Measurements from ENCODE around the gene HOXB5. TPM values are rescaled to one million over a fixed set of nuclear protein-coding genes. Genes with fewer than 3 reads are reported as not detected.

The HOXB5 gene
- total RNA-seq, 1 experiment from 2014 or later, result 19.8 TPM

DNA sequence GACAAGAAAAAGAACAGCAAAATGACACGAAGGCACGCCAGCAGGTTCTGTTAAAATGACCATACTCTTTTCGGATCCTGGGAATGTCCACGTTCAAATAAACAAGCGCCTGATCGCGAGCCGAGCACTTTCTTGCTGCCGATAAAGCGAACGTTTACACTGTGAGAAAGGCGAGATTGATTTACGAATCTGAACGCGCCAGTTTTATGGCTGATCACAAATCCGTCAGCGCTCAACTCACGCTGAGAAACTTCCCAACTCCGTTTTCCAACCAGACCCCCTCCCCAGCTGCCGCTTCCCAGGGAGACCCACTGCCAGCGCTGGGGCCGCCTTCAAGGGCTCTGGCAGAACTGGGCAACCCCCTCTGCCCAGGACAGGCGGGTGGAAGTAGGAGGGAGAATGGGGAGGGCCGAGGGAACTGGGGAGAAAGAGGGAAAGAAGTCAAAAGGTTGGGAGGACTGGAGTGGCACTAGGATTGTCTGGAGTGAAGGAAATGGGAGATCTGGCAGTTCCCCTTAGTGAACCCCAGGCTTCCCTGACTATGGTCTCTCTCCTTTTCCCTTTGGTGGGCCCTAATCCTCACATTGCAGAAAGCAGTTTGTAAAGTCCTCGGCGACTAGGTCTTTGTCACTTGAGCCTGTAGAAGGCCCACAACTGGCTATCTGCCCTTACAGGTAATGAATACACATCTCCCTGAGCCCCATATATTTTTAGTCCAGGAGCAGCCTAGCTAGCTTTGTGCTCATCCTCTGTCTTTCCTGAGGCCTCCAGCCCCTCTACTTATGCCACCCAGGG is 22.4 kb downstream of the HOXB5 start:
- TF ChIP-seq, protein P1, sequence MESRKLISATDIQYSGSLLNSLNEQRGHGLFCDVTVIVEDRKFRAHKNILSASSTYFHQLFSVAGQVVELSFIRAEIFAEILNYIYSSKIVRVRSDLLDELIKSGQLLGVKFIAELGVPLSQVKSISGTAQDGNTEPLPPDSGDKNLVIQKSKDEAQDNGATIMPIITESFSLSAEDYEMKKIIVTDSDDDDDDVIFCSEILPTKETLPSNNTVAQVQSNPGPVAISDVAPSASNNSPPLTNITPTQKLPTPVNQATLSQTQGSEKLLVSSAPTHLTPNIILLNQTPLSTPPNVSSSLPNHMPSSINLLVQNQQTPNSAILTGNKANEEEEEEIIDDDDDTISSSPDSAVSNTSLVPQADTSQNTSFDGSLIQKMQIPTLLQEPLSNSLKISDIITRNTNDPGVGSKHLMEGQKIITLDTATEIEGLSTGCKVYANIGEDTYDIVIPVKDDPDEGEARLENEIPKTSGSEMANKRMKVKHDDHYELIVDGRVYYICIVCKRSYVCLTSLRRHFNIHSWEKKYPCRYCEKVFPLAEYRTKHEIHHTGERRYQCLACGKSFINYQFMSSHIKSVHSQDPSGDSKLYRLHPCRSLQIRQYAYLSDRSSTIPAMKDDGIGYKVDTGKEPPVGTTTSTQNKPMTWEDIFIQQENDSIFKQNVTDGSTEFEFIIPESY (IDR thresholded peaks at IDR 0.05; ENCODE audit: extremely low read depth, insufficient replicate concordance, low read length), result no peak
- no peak for TF ChIP-seq POLR2A (IDR thresholded peaks at IDR 0.05; ENCODE audit: borderline replicate concordance, extremely low read depth, insufficient read depth, insufficient read length)
- TF ChIP-seq, protein P2, sequence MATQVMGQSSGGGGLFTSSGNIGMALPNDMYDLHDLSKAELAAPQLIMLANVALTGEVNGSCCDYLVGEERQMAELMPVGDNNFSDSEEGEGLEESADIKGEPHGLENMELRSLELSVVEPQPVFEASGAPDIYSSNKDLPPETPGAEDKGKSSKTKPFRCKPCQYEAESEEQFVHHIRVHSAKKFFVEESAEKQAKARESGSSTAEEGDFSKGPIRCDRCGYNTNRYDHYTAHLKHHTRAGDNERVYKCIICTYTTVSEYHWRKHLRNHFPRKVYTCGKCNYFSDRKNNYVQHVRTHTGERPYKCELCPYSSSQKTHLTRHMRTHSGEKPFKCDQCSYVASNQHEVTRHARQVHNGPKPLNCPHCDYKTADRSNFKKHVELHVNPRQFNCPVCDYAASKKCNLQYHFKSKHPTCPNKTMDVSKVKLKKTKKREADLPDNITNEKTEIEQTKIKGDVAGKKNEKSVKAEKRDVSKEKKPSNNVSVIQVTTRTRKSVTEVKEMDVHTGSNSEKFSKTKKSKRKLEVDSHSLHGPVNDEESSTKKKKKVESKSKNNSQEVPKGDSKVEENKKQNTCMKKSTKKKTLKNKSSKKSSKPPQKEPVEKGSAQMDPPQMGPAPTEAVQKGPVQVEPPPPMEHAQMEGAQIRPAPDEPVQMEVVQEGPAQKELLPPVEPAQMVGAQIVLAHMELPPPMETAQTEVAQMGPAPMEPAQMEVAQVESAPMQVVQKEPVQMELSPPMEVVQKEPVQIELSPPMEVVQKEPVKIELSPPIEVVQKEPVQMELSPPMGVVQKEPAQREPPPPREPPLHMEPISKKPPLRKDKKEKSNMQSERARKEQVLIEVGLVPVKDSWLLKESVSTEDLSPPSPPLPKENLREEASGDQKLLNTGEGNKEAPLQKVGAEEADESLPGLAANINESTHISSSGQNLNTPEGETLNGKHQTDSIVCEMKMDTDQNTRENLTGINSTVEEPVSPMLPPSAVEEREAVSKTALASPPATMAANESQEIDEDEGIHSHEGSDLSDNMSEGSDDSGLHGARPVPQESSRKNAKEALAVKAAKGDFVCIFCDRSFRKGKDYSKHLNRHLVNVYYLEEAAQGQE (IDR thresholded peaks at IDR 0.05; ENCODE audit: low read depth), result no peak
- no peak for TF ChIP-seq ZNF274 (IDR thresholded peaks at IDR 0.05; ENCODE audit: low read depth, low read length)
- no peak for TF ChIP-seq CBX3 (IDR thresholded peaks at IDR 0.05; ENCODE audit: low read depth)
- no peak for TF ChIP-seq EGR1 (IDR thresholded peaks at IDR 0.05; ENCODE audit: low read depth)
- no peak for TF ChIP-seq RAD21 (IDR thresholded peaks at IDR 0.05; ENCODE audit: low read depth)
- no peak for TF ChIP-seq JUND (IDR thresholded peaks at IDR 0.05)
- TF ChIP-seq EZH2 (IDR thresholded peaks at IDR 0.05), result no peak
- no peak for TF ChIP-seq TCF7L2 (IDR thresholded peaks at IDR 0.05; ENCODE audit: borderline replicate concordance, extremely low read depth, insufficient read depth, insufficient read length)
- no peak for TF ChIP-seq EZH2phosphoT487 (IDR thresholded peaks at IDR 0.05; ENCODE audit: borderline replicate concordance)
- intact Hi-C loops (cut with micrococcal nuclease), result no loop called here
- H2AFZ ChIP-seq (ENCODE audit: low read depth, low read length, poor library complexity, severe bottlenecking), result no peak overlapping the region
- H3K4me1 ChIP-seq (ENCODE audit: control insufficient read depth in 1 of 2, insufficient read depth in 2 of 2, low read length in 2 of 2), result peaks cover 0 to 5% of the 10 kb centered on the region in 2 experiments; a peak in 1 of 4 replicates
- H3K4me2 ChIP-seq (ENCODE audit: low read length), result no peak overlapping the region
- ChIA-PET POLR2A (no interaction called here), RAD21 (ENCODE audit: low non-redundant PET in 1 of 2, low total read pairs in 2 of 2, uncharacterized antibody in 2 of 2, unreplicated experiment in 2 of 2) (no interaction called here), CTCF (no interaction called here)
- no TSS peak for BruUV-seq (replicated peaks)
- no peaks in the 10 kb centered on the region for H4K20me1 ChIP-seq (ENCODE audit: insufficient read depth)
- no peaks in the 10 kb centered on the region for H3K27me3 ChIP-seq (ENCODE audit: insufficient read depth, low read length)
- H3K27ac ChIP-seq (ENCODE audit: low read depth, low read length), result no peak overlapping the region
- H3K79me2 ChIP-seq (ENCODE audit: insufficient read depth, low read length), result peaks cover 79% of the 10 kb centered on the region
- no peak for DNase-seq (ENCODE audit: low read depth, low spot score)
- no peak overlapping the region for H3K4me3 ChIP-seq (replicated peaks in 1 of 2; ENCODE audit: low read depth in 1 of 2, low read length in 2 of 2)
- H3K9me3 ChIP-seq (ENCODE audit: control insufficient read depth in 1 of 2, insufficient read depth in 1 of 2, low read depth in 1 of 2, low read length in 2 of 2), result no peaks in the 10 kb centered on the region
- no peak overlapping the region for H3K9ac ChIP-seq (ENCODE audit: low read length)
- ATAC-seq, result no peak
- H3K9me2 ChIP-seq (ENCODE audit: insufficient read depth), result no peaks in the 10 kb centered on the region
- H3K36me3 ChIP-seq (ENCODE audit: control insufficient read depth in 1 of 2, insufficient read depth in 2 of 2, low read length in 2 of 2), result no peaks in the 10 kb centered on the region; a peak in 1 of 4 replicates

Data from HCT116 (cell line).